NT2/D1 (cell line): ENCODE results near the gene UPP1.
"Not testable (repeated sequence)": the region's sequence is repeated elsewhere in the genome, so short reads cannot be mapped to it uniquely, and the experiment has no call there.

Experiments used
- DNase-seq: peaks from one replicate; pipeline ENCODE4 v3.0.0-alpha.2; 2011; ENCODE audit warnings: low read depth, low spot score
- H3K27me3 ChIP-seq: 2 replicates; pipeline ENCODE4 v1.6.0; 2011; ENCODE audit warnings: mild to moderate bottlenecking; ENCODE audit not compliant: insufficient read length, insufficient read depth
- H3K36me3 ChIP-seq: 2 replicates; pipeline ENCODE4 v1.6.1; 2011; ENCODE audit warnings: mild to moderate bottlenecking, low read length, mixed read lengths; ENCODE audit not compliant: insufficient read depth, insufficient read length
- H3K4me1 ChIP-seq: 2 replicates; pipeline ENCODE4 v1.5.1; 2011; ENCODE audit not compliant: insufficient read depth, insufficient read length
- H3K4me3 ChIP-seq: 2 replicates; pipeline ENCODE4 v1.5.1; 2011; ENCODE audit warnings: low read depth; ENCODE audit not compliant: insufficient read length
- H3K9ac ChIP-seq: 2 replicates; pipeline ENCODE4 v1.6.0; 2011; ENCODE audit warnings: low read depth; ENCODE audit not compliant: insufficient read length
- H3K9me3 ChIP-seq: 2 replicates; pipeline ENCODE4 v1.5.1; 2011; ENCODE audit warnings: mild to moderate bottlenecking, low read length; ENCODE audit not compliant: insufficient read depth
- SUZ12 ChIP-seq: IDR thresholded peaks from 2 replicates; pipeline ENCODE4 v1.6.1; 2011; ENCODE audit not compliant: insufficient read length, insufficient read depth; ENCODE audit errors: extremely low read depth
- YY1 ChIP-seq: IDR thresholded peaks from 2 replicates; pipeline ENCODE4 v1.6.1; 2011; ENCODE audit not compliant: insufficient read length, insufficient read depth
- ZNF274 ChIP-seq: IDR thresholded peaks from 2 replicates; pipeline ENCODE4 v1.6.1; 2011; ENCODE audit warnings: mild to moderate bottlenecking, low read depth, low read length

Gene UPP1

DNA sequence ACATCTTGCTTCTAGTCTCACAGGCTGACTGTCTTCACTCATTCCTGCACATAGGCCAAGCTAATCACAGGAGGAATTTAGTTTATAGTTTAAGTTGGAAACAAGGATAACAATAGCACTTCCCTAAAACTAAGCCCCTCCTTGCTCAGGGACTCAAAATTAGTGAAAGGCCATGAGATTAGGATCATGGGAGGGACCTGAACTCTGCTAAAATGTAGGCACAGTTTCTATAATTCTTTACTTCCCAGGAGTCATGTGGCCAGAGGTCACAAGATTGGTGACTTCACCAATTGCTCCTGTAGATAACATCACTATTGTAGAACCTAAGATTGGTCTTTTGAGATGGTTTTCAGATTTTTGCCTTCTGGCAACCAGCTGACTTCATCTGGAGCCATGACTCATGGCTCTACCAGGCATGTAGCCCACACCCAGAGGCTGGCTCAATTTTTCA is 14.8 kb upstream of the UPP1 start:
- H3K4me3 ChIP-seq, result no peak overlapping the region
- H3K27me3 ChIP-seq, result no peaks in the 10 kb centered on the region
- no peak overlapping the region for H3K9ac ChIP-seq
- H3K36me3 ChIP-seq, result no peaks in the 10 kb centered on the region
- no peak for TF ChIP-seq ZNF274
- TF ChIP-seq SUZ12, result no peak
- TF ChIP-seq YY1, result no peak
- H3K4me1 ChIP-seq, result no peaks in the 10 kb centered on the region
- H3K9me3 ChIP-seq, result peaks cover 14% of the 10 kb centered on the region; the same call in 1 of the 2 replicates
- DNase-seq, result no peak

DNA sequence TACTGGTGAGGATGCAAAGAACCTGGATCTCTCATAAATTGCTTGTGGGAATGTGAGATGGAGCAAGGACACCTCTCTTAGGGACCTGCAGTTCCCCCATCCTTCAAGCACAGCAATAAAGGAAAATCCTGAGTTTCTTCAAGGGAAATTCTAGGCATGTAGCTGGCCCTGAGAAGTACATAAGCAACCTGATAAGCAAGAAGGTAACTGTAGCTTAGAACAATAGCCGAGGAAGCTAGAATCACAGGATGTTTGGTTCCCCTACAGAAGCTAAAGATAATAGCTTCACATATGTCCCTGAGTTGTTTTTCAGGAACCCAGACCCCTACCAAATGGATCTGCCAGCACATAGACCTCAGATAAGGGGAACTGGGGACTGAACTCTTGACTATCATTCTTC is 11.6 kb upstream of the UPP1 start:
- H3K36me3 ChIP-seq, result no peaks in the 10 kb centered on the region
- H3K4me3 ChIP-seq, result no peak overlapping the region
- H3K9ac ChIP-seq, result no peak overlapping the region
- TF ChIP-seq SUZ12, result no peak
- TF ChIP-seq YY1, result no peak
- no peak for TF ChIP-seq ZNF274
- no peak for DNase-seq
- no peaks in the 10 kb centered on the region for H3K4me1 ChIP-seq
- no peaks in the 10 kb centered on the region for H3K27me3 ChIP-seq
- H3K9me3 ChIP-seq, result peaks cover 8% of the 10 kb centered on the region; the same call in 1 of the 2 replicates

DNA sequence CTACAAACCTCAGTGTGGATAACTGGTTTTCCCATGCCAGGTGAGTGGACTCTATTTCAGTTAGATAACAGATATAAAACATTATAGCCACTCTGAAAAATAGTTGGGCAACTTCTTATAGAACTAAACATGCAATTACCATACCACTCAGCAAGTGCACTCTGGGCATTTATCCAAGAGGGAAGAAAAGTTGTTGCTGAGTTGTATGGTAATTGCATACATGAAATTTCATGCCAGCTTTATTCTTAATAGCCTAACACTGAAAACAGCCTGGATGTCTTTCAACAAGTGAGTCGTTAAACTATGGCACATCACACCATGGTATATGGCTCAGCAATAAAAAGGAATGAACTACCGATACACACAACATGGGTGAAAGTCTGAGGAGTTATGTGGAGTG is 10.6 kb upstream of the UPP1 start:
- Histone ChIP-seq H3K36me3 (no peaks in the 10 kb centered on the region), H3K9me3 (peaks cover 8% of the 10 kb centered on the region; the same call in 1 of the 2 replicates), H3K27me3 (no peaks in the 10 kb centered on the region), H3K9ac (no peak overlapping the region), H3K4me3 (no peak overlapping the region), H3K4me1 (no peaks in the 10 kb centered on the region)
- TF ChIP-seq ZNF274 (no peak), SUZ12 (no peak), YY1 (no peak)
- no peak for DNase-seq

DNA sequence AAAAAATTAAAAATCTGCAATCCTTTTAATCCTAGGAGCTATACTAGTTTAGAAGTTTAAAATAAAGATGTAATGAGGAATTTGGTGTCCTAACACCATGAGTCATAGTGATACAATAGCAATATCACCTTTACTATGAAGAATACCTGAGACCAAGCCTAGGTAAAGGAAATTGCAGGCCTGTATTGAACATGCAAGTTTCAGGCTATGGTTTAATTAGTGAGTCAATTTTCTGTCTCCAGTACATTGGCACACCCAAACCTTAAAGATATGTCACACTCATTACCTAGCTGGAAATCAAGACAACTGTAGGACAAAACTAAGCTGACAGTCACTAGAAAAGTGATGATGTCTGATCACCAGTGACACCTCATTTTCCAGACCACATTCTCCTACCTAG is 6.7 kb upstream of the UPP1 start:
- not testable (repeated sequence) for H3K9ac ChIP-seq, H3K9me3 ChIP-seq, H3K36me3 ChIP-seq, DNase-seq, H3K27me3 ChIP-seq, H3K4me3 ChIP-seq, H3K4me1 ChIP-seq

DNA sequence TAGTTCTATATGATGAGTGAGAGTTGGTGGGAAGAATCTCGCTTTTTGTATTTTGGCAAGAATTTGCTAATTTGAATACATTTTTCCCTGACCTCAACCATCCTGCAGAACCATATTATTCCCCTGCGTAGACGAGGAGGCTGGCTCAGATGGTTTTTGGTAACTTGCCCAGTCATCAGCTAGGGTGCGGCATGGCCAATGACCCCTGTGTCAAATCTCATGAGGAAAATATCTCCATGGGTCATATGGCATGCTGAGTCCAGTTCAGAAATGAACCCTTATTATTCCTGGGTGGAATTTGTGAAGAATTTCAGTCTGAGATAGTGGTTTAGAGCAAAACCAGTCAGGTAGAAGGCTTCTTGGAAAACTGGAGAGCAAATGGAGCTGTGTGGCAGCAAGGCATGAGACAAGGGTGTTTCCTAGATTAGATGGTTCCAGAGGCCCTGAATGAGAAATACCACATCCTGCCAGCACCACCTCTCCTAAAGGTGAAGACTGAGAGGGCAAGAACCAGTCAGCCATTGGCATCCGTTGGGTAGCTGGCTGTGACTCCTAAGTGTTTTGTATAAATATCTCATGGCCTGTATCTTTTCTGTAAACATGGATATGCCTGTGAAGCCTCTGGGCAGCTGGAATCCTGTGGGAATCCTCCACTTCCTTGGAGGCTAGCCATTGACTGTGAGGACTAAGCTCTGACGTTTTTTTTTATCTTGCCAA is 5.8 kb upstream of the UPP1 start:
- no peak for DNase-seq
- Histone ChIP-seq H3K9me3 (no peaks in the 10 kb centered on the region), H3K9ac (no peak overlapping the region), H3K27me3 (no peaks in the 10 kb centered on the region), H3K4me1 (no peaks in the 10 kb centered on the region), H3K4me3 (no peak overlapping the region), H3K36me3 (no peaks in the 10 kb centered on the region)
- no peak for TF ChIP-seq SUZ12
- TF ChIP-seq YY1, result no peak
- no peak for TF ChIP-seq ZNF274

DNA sequence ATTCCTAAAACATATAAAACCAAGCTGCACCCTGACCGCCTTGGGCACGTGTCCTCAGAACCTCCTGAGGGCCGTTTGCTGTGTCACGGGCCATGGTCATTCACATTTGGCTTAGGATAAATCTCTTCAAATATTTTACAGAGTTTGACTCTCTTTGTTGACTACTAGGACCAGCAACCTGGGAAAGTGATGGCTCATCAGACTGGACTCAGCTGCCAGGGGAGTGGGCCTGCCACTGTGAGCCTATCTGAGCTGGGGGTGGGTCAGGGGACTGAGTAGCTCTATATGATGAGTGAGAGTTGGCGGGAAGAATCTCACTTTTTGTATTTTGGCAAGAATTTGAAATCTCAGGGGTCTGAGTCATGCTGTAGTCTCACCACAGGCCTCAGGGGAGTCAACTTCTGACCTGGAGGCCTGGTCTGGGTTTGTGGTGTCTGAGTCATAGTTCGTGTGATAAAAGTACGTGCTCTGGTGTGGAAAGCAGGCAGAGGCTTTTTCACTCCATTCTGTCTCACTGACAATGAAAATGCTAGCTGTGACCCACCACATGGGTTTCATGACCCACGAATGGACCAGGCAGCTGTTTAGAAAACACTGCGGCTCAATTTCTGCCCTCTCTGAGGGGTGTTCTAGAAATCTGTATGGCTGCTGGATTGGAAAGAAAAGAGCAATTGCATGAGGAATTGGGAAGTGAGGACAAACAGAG is 4.2 kb upstream of the UPP1 start:
- TF ChIP-seq SUZ12, result no peak
- no peak for TF ChIP-seq ZNF274
- no peak for TF ChIP-seq YY1
- DNase-seq, result no peak
- Histone ChIP-seq H3K4me3 (no peak overlapping the region), H3K9ac (no peak overlapping the region), H3K27me3 (no peaks in the 10 kb centered on the region), H3K4me1 (no peaks in the 10 kb centered on the region), H3K36me3 (no peaks in the 10 kb centered on the region), H3K9me3 (no peaks in the 10 kb centered on the region)

DNA sequence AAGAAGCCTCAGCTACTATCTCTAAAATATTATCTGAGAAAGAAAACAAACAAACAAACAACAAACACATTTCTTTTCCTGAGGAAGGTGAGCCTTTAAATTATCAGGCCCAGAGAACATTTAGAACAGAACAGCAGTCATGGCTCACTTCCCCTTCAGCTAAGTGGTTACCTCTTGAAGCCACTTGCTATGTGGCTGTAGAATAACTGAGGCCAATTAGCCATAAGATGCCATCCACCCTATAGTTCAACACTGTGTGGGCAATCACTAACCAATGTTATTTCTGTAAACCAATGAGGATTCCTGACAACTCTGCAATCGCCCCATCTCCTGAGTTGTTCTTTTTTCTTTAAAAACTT is 3.7 kb upstream of the UPP1 start:
- Histone ChIP-seq H3K9me3 (no peaks in the 10 kb centered on the region), H3K4me1 (no peaks in the 10 kb centered on the region), H3K36me3 (peaks cover 3% of the 10 kb centered on the region), H3K27me3 (no peaks in the 10 kb centered on the region), H3K9ac (no peak overlapping the region), H3K4me3 (no peak overlapping the region)
- TF ChIP-seq YY1, result no peak
- no peak for TF ChIP-seq ZNF274
- no peak for TF ChIP-seq SUZ12
- DNase-seq, result no peak
